ENCODE data around the gene YES1.

DNA sequence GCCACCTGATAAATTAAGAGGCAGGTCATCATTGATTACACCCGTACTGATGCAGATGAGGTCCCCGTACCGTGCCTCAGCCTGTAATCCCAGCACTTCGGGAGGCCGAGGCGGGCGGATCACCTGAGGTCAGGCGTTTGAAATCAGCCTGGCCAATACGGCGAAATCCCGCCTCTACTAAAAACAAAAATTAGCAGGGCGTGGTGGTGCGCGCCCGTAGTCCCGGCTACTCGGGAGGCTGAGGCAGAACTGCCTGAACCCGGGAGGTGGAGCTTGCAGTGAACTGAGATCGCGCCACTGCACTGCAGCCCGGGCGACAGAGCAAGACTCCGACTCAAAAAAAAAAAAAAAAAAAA lies 98.9 kb downstream of the YES1 start:
- TF ChIP-seq GATA2 (IDR thresholded peaks at IDR 0.05; ENCODE audit: insufficient read depth, insufficient read length, low read depth, low read length) (no peak), JUN (IDR thresholded peaks at IDR 0.05; ENCODE audit: borderline replicate concordance, insufficient read depth, insufficient read length, low read depth) (no peak), MYC (IDR thresholded peaks at IDR 0.05; ENCODE audit: low read depth, low read length) (no peak), FOS (IDR thresholded peaks at IDR 0.05; ENCODE audit: borderline replicate concordance, insufficient read depth, low read length) (no peak)

Measured in endothelial cell of umbilical vein (primary cell).